Measurements from ENCODE around the gene CBARP.

Gene CBARP

GRCh38 chr19:1237754-1238368 lies at the start of gene CBARP:
Gene CBARP, minus strand, starts transcription at chr19:1238005. Its CDS starts 1,905 bp downstream, at chr19:1236100.
- TF ChIP-seq GATA3 (IDR thresholded peaks at IDR 0.05; ENCODE audit: low read depth, low read length) = no peak
- TF ChIP-seq GATA2 (IDR thresholded peaks at IDR 0.05; ENCODE audit: low read depth, low read length) = no peak

GRCh38 chr19:1286487-1287353 lies 48.9 kb upstream of the CBARP start:
- TF ChIP-seq GATA2 (IDR thresholded peaks at IDR 0.05; ENCODE audit: low read depth, low read length) (no peak), GATA3 (IDR thresholded peaks at IDR 0.05; ENCODE audit: low read depth, low read length) (no peak)

- TF ChIP-seq GATA2 (IDR thresholded peaks at IDR 0.05; ENCODE audit: low read depth, low read length) (no peak), GATA3 (IDR thresholded peaks at IDR 0.05; ENCODE audit: low read depth, low read length) (no peak)
These were observed 48.0 kb upstream of the CBARP start, which contains the start of gene EFNA2 for GRCh38 chr19:1285737-1286360. Gene EFNA2, plus strand, starts transcription at chr19:1285873. Its CDS starts 296 bp downstream, at chr19:1286169.

- TF ChIP-seq GATA2 (IDR thresholded peaks at IDR 0.05; ENCODE audit: low read depth, low read length) (no peak), GATA3 (IDR thresholded peaks at IDR 0.05; ENCODE audit: low read depth, low read length) (no peak)
These were observed 47.4 kb upstream of the CBARP start for GRCh38 chr19:1284979-1285736.

- TF ChIP-seq GATA2 (IDR thresholded peaks at IDR 0.05; ENCODE audit: low read depth, low read length) = no peak
- TF ChIP-seq GATA3 (IDR thresholded peaks at IDR 0.05; ENCODE audit: low read depth, low read length) = no peak
These were observed 46.6 kb upstream of the CBARP start for GRCh38 chr19:1284293-1284978.

- no peak for TF ChIP-seq GATA2 (IDR thresholded peaks at IDR 0.05; ENCODE audit: low read depth, low read length)
- TF ChIP-seq GATA3 (IDR thresholded peaks at IDR 0.05; ENCODE audit: low read depth, low read length) = no peak
These were observed 46.1 kb upstream of the CBARP start for GRCh38 chr19:1283917-1284292.

GRCh38 chr19:1283207-1283916 lies 45.6 kb upstream of the CBARP start:
- TF ChIP-seq GATA2 (IDR thresholded peaks at IDR 0.05; ENCODE audit: low read depth, low read length) (no peak), GATA3 (IDR thresholded peaks at IDR 0.05; ENCODE audit: low read depth, low read length) (no peak)

- no peak for TF ChIP-seq GATA3 (IDR thresholded peaks at IDR 0.05; ENCODE audit: low read depth, low read length)
- TF ChIP-seq GATA2 (IDR thresholded peaks at IDR 0.05; ENCODE audit: low read depth, low read length) = no peak
These were observed 44.9 kb upstream of the CBARP start for GRCh38 chr19:1282588-1283206.

GRCh38 chr19:1281569-1282287 lies 43.9 kb upstream of the CBARP start:
- TF ChIP-seq GATA3 (IDR thresholded peaks at IDR 0.05; ENCODE audit: low read depth, low read length) = no peak
- TF ChIP-seq GATA2 (IDR thresholded peaks at IDR 0.05; ENCODE audit: low read depth, low read length) = no peak

GRCh38 chr19:1280636-1281568 lies 43.1 kb upstream of the CBARP start:
- TF ChIP-seq GATA3 (IDR thresholded peaks at IDR 0.05; ENCODE audit: low read depth, low read length) (no peak), GATA2 (IDR thresholded peaks at IDR 0.05; ENCODE audit: low read depth, low read length) (no peak)

Measured in SH-SY5Y (cell line).